ENCODE data around the gene OR2A1. TPM values are rescaled to one million over a fixed set of nuclear protein-coding genes. Genes with fewer than 3 reads are reported as not detected.
"Not testable (repeated sequence)": the region's sequence is repeated elsewhere in the genome, so short reads cannot be mapped to it uniquely, and the experiment has no call there.

Gene OR2A1
- total RNA-seq (2014; rRNA removed; shearing (Covaris generic)), result not detected in 2 replicates
- polyA plus RNA-seq (2015; cell fraction: cytosol; rRNA removed), result not detected in 2 replicates
- polyA plus RNA-seq (2015; cell fraction: nucleus; rRNA removed), result not detected in 2 replicates

- in situ Hi-C loops (cut with HindIII; ENCODE audit: low pct_unique_long_range_greater_than_20kb, low sequenced_read_pairs), result not testable (repeated sequence)
Measured at GRCh38 chr7:144311872-144312469, at the start of gene OR2A1. Gene OR2A1, plus strand, starts transcription at chr7:144312419. Its CDS starts 5,706 bp downstream, at chr7:144318125.

GRCh38 chr7:144264692-144265091, 47.5 kb upstream of the OR2A1 start, which contains the start of gene OR2A7:
Gene OR2A7, minus strand, starts transcription at chr7:144264792. Its CDS starts 5,164 bp downstream, at chr7:144259628.
- in situ Hi-C loops (cut with HindIII; ENCODE audit: low pct_unique_long_range_greater_than_20kb, low sequenced_read_pairs), result not testable (repeated sequence)

More at GRCh38 chr7:144311872-144312469, at the start of gene OR2A1:
- not testable (repeated sequence) for DNase-seq (ENCODE audit: low read depth, low spot score)

GRCh38 chr7:144269188-144269587, 43.0 kb upstream of the OR2A1 start, which contains the start of gene CTAGE8:
Gene CTAGE8, minus strand, starts transcription at chr7:144269288. Its CDS starts 38 bp downstream, at chr7:144269250.
- in situ Hi-C loops (cut with HindIII; ENCODE audit: low pct_unique_long_range_greater_than_20kb, low sequenced_read_pairs); DNase-seq (ENCODE audit: low read depth, low spot score): not testable (repeated sequence)

More at GRCh38 chr7:144264692-144265091, 47.5 kb upstream of the OR2A1 start, which contains the start of gene OR2A7:
- DNase-seq (ENCODE audit: low read depth, low spot score), result not testable (repeated sequence)

- DNase-seq (ENCODE audit: low read depth, low spot score); in situ Hi-C loops (cut with HindIII; ENCODE audit: low pct_unique_long_range_greater_than_20kb, low sequenced_read_pairs): not testable (repeated sequence)
Measured at GRCh38 chr7:144275281-144275680, 36.9 kb upstream of the OR2A1 start.

- DNase-seq (ENCODE audit: low read depth, low spot score); in situ Hi-C loops (cut with HindIII; ENCODE audit: low pct_unique_long_range_greater_than_20kb, low sequenced_read_pairs): not testable (repeated sequence)
Measured at GRCh38 chr7:144280010-144280409, 32.2 kb upstream of the OR2A1 start.

- in situ Hi-C loops (cut with HindIII; ENCODE audit: low pct_unique_long_range_greater_than_20kb, low sequenced_read_pairs); DNase-seq (ENCODE audit: low read depth, low spot score): not testable (repeated sequence)
Measured at GRCh38 chr7:144281981-144282380, 30.2 kb upstream of the OR2A1 start.

- in situ Hi-C loops (cut with HindIII; ENCODE audit: low pct_unique_long_range_greater_than_20kb, low sequenced_read_pairs); DNase-seq (ENCODE audit: low read depth, low spot score): not testable (repeated sequence)
Measured at GRCh38 chr7:144282490-144282889, 29.7 kb upstream of the OR2A1 start.

- DNase-seq (ENCODE audit: low read depth, low spot score); in situ Hi-C loops (cut with HindIII; ENCODE audit: low pct_unique_long_range_greater_than_20kb, low sequenced_read_pairs): not testable (repeated sequence)
Measured at GRCh38 chr7:144283716-144284115, 28.5 kb upstream of the OR2A1 start.

- DNase-seq (ENCODE audit: low read depth, low spot score); in situ Hi-C loops (cut with HindIII; ENCODE audit: low pct_unique_long_range_greater_than_20kb, low sequenced_read_pairs): not testable (repeated sequence)
Measured at GRCh38 chr7:144287171-144287784, 24.9 kb upstream of the OR2A1 start.

GRCh38 chr7:144291607-144292006, 20.6 kb upstream of the OR2A1 start:
- in situ Hi-C loops (cut with HindIII; ENCODE audit: low pct_unique_long_range_greater_than_20kb, low sequenced_read_pairs); DNase-seq (ENCODE audit: low read depth, low spot score): not testable (repeated sequence)

GRCh38 chr7:144292384-144293161, 19.6 kb upstream of the OR2A1 start:
- in situ Hi-C loops (cut with HindIII; ENCODE audit: low pct_unique_long_range_greater_than_20kb, low sequenced_read_pairs); DNase-seq (ENCODE audit: low read depth, low spot score): not testable (repeated sequence)

- DNase-seq (ENCODE audit: low read depth, low spot score); in situ Hi-C loops (cut with HindIII; ENCODE audit: low pct_unique_long_range_greater_than_20kb, low sequenced_read_pairs): not testable (repeated sequence)
Measured at GRCh38 chr7:144293794-144294499, 18.3 kb upstream of the OR2A1 start.

GRCh38 chr7:144302578-144303303, 9.5 kb upstream of the OR2A1 start:
- in situ Hi-C loops (cut with HindIII; ENCODE audit: low pct_unique_long_range_greater_than_20kb, low sequenced_read_pairs), result not testable (repeated sequence)
- DNase-seq (ENCODE audit: low read depth, low spot score), result peak; percentile 0

- DNase-seq (ENCODE audit: low read depth, low spot score); in situ Hi-C loops (cut with HindIII; ENCODE audit: low pct_unique_long_range_greater_than_20kb, low sequenced_read_pairs): not testable (repeated sequence)
Measured at GRCh38 chr7:144303607-144304006, 8.6 kb upstream of the OR2A1 start.

- in situ Hi-C loops (cut with HindIII; ENCODE audit: low pct_unique_long_range_greater_than_20kb, low sequenced_read_pairs); DNase-seq (ENCODE audit: low read depth, low spot score): not testable (repeated sequence)
Measured at GRCh38 chr7:144305156-144305555, 7.1 kb upstream of the OR2A1 start.

- in situ Hi-C loops (cut with HindIII; ENCODE audit: low pct_unique_long_range_greater_than_20kb, low sequenced_read_pairs); DNase-seq (ENCODE audit: low read depth, low spot score): not testable (repeated sequence)
Measured at GRCh38 chr7:144309702-144310101, 2.5 kb upstream of the OR2A1 start.

Measured in SK-MEL-5 (cell line).